ENCODE data around the gene EFNA5. TPM values are rescaled to one million over a fixed set of nuclear protein-coding genes. Genes with fewer than 3 reads are reported as not detected.

The EFNA5 gene
- total and polyA plus RNA-seq, 2 of the 13 experiments (the other 11 are each of a cell fraction or from before 2014, with no cell fraction given), result not detected

DNA sequence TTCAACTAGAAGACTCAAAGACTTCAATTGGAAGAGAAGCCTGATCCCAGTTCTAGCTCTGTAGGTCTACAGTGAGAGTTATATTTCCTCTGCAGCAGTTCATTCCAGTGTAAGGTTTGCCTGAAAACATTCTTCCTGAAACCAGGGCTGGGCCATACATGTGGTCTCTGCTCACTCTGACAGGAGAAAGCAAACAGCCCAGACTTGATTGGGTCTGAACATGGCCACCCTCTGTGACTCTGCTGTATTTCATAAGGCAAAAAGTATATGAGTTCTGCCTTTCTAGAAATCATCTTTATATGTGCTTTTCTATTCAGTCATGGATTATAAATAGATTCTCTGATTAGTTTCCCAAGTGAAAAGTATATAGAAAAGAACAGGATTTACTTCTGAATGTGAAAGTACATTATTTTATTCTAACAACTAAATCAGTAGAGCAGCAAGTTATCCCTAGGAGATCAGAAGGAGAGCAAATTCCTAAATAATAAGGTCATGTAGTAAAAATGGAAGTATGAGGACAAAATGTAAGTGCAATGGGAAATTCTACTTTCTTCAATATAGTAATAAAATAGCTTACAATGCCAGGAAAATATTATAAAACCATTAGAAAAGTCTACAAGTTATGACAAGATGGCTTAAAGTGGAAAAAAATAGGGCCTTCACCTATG is 144.3 kb downstream of the EFNA5 start:
- H2AFZ ChIP-seq (ENCODE audit: low read length), result no peak overlapping the region
- no peak overlapping the region for H3K4me3 ChIP-seq (replicated peaks in 1 of 3; ENCODE audit: insufficient read depth in 1 of 3, low read depth in 2 of 3, low read length in 3 of 3)
- no peak overlapping the region for H3K27ac ChIP-seq (ENCODE audit: extremely low read length, insufficient read depth, low read length)
- DNase-seq (ENCODE audit: low spot score) (no peak), ATAC-seq (no peak), FAIRE-seq (no peak)
- intact Hi-C loops (cut with micrococcal nuclease; ENCODE audit: unreplicated experiment), result no loop called here
- H3K79me2 ChIP-seq (ENCODE audit: insufficient read depth, low read length), result no peaks in the 10 kb centered on the region
- ChIA-PET POLR2A (no interaction called here), CTCF (ENCODE audit: low intra/inter-chr PET ratio, low total read pairs) (no interaction called here)
- no peak for TF ChIP-seq ZBTB43 (CRISPR knock-in tag; conservative IDR thresholded peaks at IDR 0.05)
- H3K9ac ChIP-seq (ENCODE audit: insufficient read depth, low read depth, low read length), result no peak overlapping the region
- no peaks in the 10 kb centered on the region; a peak in 1 of 5 replicates for H3K27me3 ChIP-seq (ENCODE audit: control insufficient read depth in 1 of 2, insufficient read depth in 2 of 2, low read length in 2 of 2)
- H3K9me3 ChIP-seq (ENCODE audit: low read length), result no peaks in the 10 kb centered on the region
- no peaks in the 10 kb centered on the region for H4K20me1 ChIP-seq (ENCODE audit: insufficient read depth, low read length)
- H3K4me2 ChIP-seq (ENCODE audit: low read depth, low read length), result no peak overlapping the region
- BruUV-seq (replicated peaks), result no TSS peak
- H3K4me1 ChIP-seq (ENCODE audit: insufficient read depth, low read length), result no peaks in the 10 kb centered on the region
- H3K36me3 ChIP-seq (replicated peaks in 1 of 2; ENCODE audit: control insufficient read depth in 1 of 2, insufficient read depth in 2 of 2, low read length in 2 of 2), result no peaks in the 10 kb centered on the region
- in situ Hi-C loops (cut with HindIII; ENCODE audit: extremely low pct_ligation_motif_present, low pct_unique_long_range_greater_than_20kb), result no loop called here

- Histone ChIP-seq H3K9ac (ENCODE audit: insufficient read depth, low read depth, low read length) (no peak overlapping the region), H3K27ac (ENCODE audit: extremely low read length, insufficient read depth, low read length) (no peak overlapping the region), H2AFZ (ENCODE audit: low read length) (no peak overlapping the region), H3K4me2 (ENCODE audit: low read depth, low read length) (no peak overlapping the region), H3K9me3 (ENCODE audit: low read length) (no peaks in the 10 kb centered on the region), H3K27me3 (ENCODE audit: control insufficient read depth in 1 of 2, insufficient read depth in 2 of 2, low read length in 2 of 2) (no peaks in the 10 kb centered on the region; a peak in 1 of 5 replicates), H3K4me1 (ENCODE audit: insufficient read depth, low read length) (no peaks in the 10 kb centered on the region), H3K79me2 (ENCODE audit: insufficient read depth, low read length) (no peaks in the 10 kb centered on the region), H4K20me1 (ENCODE audit: insufficient read depth, low read length) (no peaks in the 10 kb centered on the region), H3K4me3 (replicated peaks in 1 of 3; ENCODE audit: insufficient read depth in 1 of 3, low read depth in 2 of 3, low read length in 3 of 3) (no peak overlapping the region), H3K36me3 (replicated peaks in 1 of 2; ENCODE audit: control insufficient read depth in 1 of 2, insufficient read depth in 2 of 2, low read length in 2 of 2) (no peaks in the 10 kb centered on the region)
- CTCF ChIA-PET (ENCODE audit: low intra/inter-chr PET ratio, low total read pairs), result no interaction called here
- no TSS peak for BruUV-seq (replicated peaks)
- in situ Hi-C loops (cut with HindIII; ENCODE audit: extremely low pct_ligation_motif_present, low pct_unique_long_range_greater_than_20kb), result no loop called here
- intact Hi-C loops (cut with micrococcal nuclease; ENCODE audit: unreplicated experiment), result no loop called here
- FAIRE-seq (no peak), ATAC-seq (no peak), DNase-seq (ENCODE audit: low spot score) (no peak)
- WGBS (ENCODE audit: low lambda C conversion rate), result 0% methylated on average over 2 of the region's 2 CpGs
- POLR2A ChIA-PET, result no interaction called here
- TF ChIP-seq TEAD3 (CRISPR knock-in tag; optimal IDR thresholded peaks at IDR 0.05; ENCODE audit: borderline replicate concordance) (no peak), MED1 (CRISPR knock-in tag; IDR thresholded peaks at IDR 0.05) (no peak), ZNF180 (CRISPR knock-in tag; IDR thresholded peaks at IDR 0.05; ENCODE audit: borderline replicate concordance, low read depth) (no peak), ZNF17 (CRISPR knock-in tag; IDR thresholded peaks at IDR 0.05) (no peak), ASH2L (IDR thresholded peaks at IDR 0.05; ENCODE audit: insufficient read length, low read depth, low read length) (no peak), SRF (IDR thresholded peaks at IDR 0.05; ENCODE audit: low read depth, low read length) (no peak), CBX2 (IDR thresholded peaks at IDR 0.05; ENCODE audit: low read depth, low read length) (no peak), CBX2 (CRISPR knock-in tag; IDR thresholded peaks at IDR 0.05; ENCODE audit: low read depth) (no peak), ZGPAT (CRISPR knock-in tag; IDR thresholded peaks at IDR 0.05) (no peak), ZNF350 (CRISPR knock-in tag; IDR thresholded peaks at IDR 0.05; ENCODE audit: borderline replicate concordance, low read depth) (no peak), MEIS2 (CRISPR knock-in tag; IDR thresholded peaks at IDR 0.05) (no peak), ZNF550 (CRISPR knock-in tag; IDR thresholded peaks at IDR 0.05; ENCODE audit: borderline replicate concordance) (no peak), ZNF383 (CRISPR knock-in tag; IDR thresholded peaks at IDR 0.05; ENCODE audit: borderline replicate concordance) (no peak), ZNF615 (CRISPR knock-in tag; IDR thresholded peaks at IDR 0.05; ENCODE audit: borderline replicate concordance) (no peak)
- TF ChIP-seq, protein P1, sequence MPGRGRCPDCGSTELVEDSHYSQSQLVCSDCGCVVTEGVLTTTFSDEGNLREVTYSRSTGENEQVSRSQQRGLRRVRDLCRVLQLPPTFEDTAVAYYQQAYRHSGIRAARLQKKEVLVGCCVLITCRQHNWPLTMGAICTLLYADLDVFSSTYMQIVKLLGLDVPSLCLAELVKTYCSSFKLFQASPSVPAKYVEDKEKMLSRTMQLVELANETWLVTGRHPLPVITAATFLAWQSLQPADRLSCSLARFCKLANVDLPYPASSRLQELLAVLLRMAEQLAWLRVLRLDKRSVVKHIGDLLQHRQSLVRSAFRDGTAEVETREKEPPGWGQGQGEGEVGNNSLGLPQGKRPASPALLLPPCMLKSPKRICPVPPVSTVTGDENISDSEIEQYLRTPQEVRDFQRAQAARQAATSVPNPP (CRISPR knock-in tag; IDR thresholded peaks at IDR 0.05), result no peak
Measured at GRCh38 chr5:107524111-107524510, 146.6 kb downstream of the EFNA5 start.

Measured in HepG2 (cell line).